C4-2B (cell line): ENCODE results near the gene GNPNAT1.

Experiments used
- ZFX ChIP-seq: fragments of 450-650 bp; IDR thresholded peaks from 2 replicates; pipeline ENCODE4 v1.6.1; 2017
- TF ChIP-seq, protein P1 (sequence below): fragments of 450-650 bp; conservative IDR thresholded peaks from 2 replicates; pipeline ENCODE4 v1.5.1; 2017; ENCODE audit warnings: mild to moderate bottlenecking

DNA sequence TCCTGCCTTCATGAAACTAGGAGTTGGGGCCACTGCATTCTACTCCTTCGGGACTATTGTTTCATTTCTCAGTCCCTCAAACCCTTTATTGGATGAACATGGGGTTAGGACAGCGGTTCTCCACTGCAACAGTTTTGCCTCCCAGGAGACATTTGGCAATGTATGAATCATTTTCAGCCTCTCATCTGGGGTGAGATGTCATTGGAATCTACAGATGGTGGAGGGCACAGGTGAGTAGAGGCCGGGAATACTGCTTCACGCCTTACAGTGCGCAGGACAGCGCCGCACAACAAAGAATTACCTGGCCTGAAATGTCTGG, 649 bp upstream of the GNPNAT1 start:
- no peak for TF ChIP-seq ZFX
- TF ChIP-seq, protein P1, sequence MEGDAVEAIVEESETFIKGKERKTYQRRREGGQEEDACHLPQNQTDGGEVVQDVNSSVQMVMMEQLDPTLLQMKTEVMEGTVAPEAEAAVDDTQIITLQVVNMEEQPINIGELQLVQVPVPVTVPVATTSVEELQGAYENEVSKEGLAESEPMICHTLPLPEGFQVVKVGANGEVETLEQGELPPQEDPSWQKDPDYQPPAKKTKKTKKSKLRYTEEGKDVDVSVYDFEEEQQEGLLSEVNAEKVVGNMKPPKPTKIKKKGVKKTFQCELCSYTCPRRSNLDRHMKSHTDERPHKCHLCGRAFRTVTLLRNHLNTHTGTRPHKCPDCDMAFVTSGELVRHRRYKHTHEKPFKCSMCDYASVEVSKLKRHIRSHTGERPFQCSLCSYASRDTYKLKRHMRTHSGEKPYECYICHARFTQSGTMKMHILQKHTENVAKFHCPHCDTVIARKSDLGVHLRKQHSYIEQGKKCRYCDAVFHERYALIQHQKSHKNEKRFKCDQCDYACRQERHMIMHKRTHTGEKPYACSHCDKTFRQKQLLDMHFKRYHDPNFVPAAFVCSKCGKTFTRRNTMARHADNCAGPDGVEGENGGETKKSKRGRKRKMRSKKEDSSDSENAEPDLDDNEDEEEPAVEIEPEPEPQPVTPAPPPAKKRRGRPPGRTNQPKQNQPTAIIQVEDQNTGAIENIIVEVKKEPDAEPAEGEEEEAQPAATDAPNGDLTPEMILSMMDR: no peak
